ENCODE measurements around the gene MEX3D. TPM values are rescaled to one million over a fixed set of nuclear protein-coding genes. Genes with fewer than 3 reads are reported as not detected.

Gene MEX3D
- total RNA-seq, 1 donor from 2014 or later = 2.1 TPM

- TF ChIP-seq CTCF (IDR thresholded peaks at IDR 0.05) = no peak
- no peak overlapping the region for H3K4me3 Mint-ChIP-seq
- ChIA-PET CTCF (no interaction called here), POLR2A (no interaction called here)
- peaks cover 36% of the 10 kb centered on the region for H3K27me3 Mint-ChIP-seq
- no peak for ATAC-seq (ENCODE audit: low read depth)
- intact Hi-C loops (cut with micrococcal nuclease) = no loop called here
- no peak overlapping the region for H3K27ac Mint-ChIP-seq
- no peaks in the 10 kb centered on the region for H3K36me3 Mint-ChIP-seq (ENCODE audit: low read depth)
- no peak for DNase-seq
- H3K4me1 Mint-ChIP-seq = peaks cover 5% of the 10 kb centered on the region
- H3K9me3 Mint-ChIP-seq = no peaks in the 10 kb centered on the region
These were observed 51.8 kb downstream of the MEX3D start for GRCh38 chr19:1516395-1516753.

- H3K4me3 Mint-ChIP-seq = no peak overlapping the region
- H3K4me1 Mint-ChIP-seq = peaks cover 5% of the 10 kb centered on the region
- intact Hi-C loops (cut with micrococcal nuclease) = loop anchor here (2.0 kb wide), 1 partner anchor 40 kb away; no protein-coding TSS in a partner anchor
- DNase-seq (no peak), ATAC-seq (ENCODE audit: low read depth) (no peak)
- H3K27ac Mint-ChIP-seq = no peak overlapping the region
- H3K36me3 Mint-ChIP-seq (ENCODE audit: low read depth) = no peaks in the 10 kb centered on the region
- TF ChIP-seq CTCF (IDR thresholded peaks at IDR 0.05) = no peak
- H3K9me3 Mint-ChIP-seq = no peaks in the 10 kb centered on the region
- H3K27me3 Mint-ChIP-seq = peaks cover 39% of the 10 kb centered on the region
- POLR2A ChIA-PET = interaction anchor here (0.6 kb wide), 1 partner anchor 281 kb away, joined by 4 read pairs; no protein-coding TSS in a partner anchor
- CTCF ChIA-PET = no interaction called here
These were observed 53.0 kb downstream of the MEX3D start for GRCh38 chr19:1514986-1515721.

GRCh38 chr19:1514295-1514661, 53.8 kb downstream of the MEX3D start:
- no peaks in the 10 kb centered on the region for H3K36me3 Mint-ChIP-seq (ENCODE audit: low read depth)
- H3K4me3 Mint-ChIP-seq = no peak overlapping the region
- ChIA-PET CTCF (no interaction called here), POLR2A (interaction anchor here (0.7 kb wide), 1 partner anchor 245 kb away, joined by 9 read pairs; no protein-coding TSS in a partner anchor)
- intact Hi-C loops (cut with micrococcal nuclease) = loop anchor here (2.0 kb wide), 1 partner anchor 41 kb away; no protein-coding TSS in a partner anchor
- H3K9me3 Mint-ChIP-seq = no peaks in the 10 kb centered on the region
- ATAC-seq (ENCODE audit: low read depth) (no peak), DNase-seq (no peak)
- H3K27me3 Mint-ChIP-seq = peaks cover 44% of the 10 kb centered on the region
- peaks cover 5% of the 10 kb centered on the region for H3K4me1 Mint-ChIP-seq
- no peak for TF ChIP-seq CTCF (IDR thresholded peaks at IDR 0.05)
- H3K27ac Mint-ChIP-seq = no peak overlapping the region

DNA sequence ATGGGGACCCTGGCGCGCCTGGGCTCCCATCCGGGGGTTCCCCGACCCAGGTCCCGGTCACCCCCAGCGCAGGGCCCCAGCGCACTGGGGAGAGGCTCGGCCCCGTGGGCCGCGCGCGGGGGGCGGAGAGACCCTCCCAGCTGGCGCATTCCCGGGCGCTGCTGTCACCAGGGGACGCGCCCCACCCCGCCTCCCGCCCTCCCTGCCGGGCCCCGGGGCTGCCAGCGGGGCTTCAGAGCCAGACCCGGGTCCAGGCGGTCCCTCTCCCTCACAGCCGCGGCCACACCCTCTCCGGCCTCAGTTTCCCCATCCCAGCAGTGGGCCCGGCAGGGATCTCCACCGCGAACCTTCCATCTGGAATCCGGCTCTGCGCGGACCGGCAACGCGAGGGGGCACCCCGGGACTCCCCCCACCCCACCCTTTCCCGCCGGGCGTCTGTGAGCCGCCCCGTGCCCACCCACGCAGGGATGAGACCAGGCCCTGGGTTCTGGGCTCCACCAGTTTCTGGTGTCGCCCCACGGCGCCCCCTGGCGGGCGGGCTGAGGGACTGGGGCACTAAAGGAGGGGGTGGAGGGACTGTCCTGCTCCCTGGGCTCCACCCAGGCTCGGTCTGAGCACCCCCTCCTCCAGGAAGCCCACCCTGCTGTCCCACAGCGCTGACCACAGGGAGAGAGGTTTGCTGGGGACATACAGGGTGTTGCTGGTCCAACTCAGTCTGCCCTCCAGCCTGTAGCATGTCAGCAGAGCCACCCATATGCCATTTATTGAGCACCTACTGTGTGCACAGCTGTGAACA, 54.4 kb downstream of the MEX3D start:
- no peak for TF ChIP-seq CTCF (IDR thresholded peaks at IDR 0.05)
- no peak overlapping the region for H3K4me3 Mint-ChIP-seq
- DNase-seq = peak; percentile 51

More for the DNA sequence above, 54.4 kb downstream of the MEX3D start:
- POLR2A ChIA-PET = interaction anchor here (0.7 kb wide), 1 partner anchor 244 kb away, joined by 9 read pairs; no protein-coding TSS in a partner anchor
- peaks cover 5% of the 10 kb centered on the region for H3K4me1 Mint-ChIP-seq
- peaks cover 43% of the 10 kb centered on the region for H3K27me3 Mint-ChIP-seq
- H3K9me3 Mint-ChIP-seq = no peaks in the 10 kb centered on the region
- no peaks in the 10 kb centered on the region for H3K36me3 Mint-ChIP-seq (ENCODE audit: low read depth)
- ATAC-seq (ENCODE audit: low read depth) = peak; percentile 57
- CTCF ChIA-PET = no interaction called here
- H3K27ac Mint-ChIP-seq = no peak overlapping the region
- intact Hi-C loops (cut with micrococcal nuclease) = loop anchor here (2.0 kb wide), 3 partner anchors 41 to 75 kb away; partner anchors contain the start of gene RPS15
